ENCODE measurements around the gene KDM4C.

GRCh38 chr9:6911901-6912638 is 154.3 kb downstream of the KDM4C start:
- TF ChIP-seq, protein P1, sequence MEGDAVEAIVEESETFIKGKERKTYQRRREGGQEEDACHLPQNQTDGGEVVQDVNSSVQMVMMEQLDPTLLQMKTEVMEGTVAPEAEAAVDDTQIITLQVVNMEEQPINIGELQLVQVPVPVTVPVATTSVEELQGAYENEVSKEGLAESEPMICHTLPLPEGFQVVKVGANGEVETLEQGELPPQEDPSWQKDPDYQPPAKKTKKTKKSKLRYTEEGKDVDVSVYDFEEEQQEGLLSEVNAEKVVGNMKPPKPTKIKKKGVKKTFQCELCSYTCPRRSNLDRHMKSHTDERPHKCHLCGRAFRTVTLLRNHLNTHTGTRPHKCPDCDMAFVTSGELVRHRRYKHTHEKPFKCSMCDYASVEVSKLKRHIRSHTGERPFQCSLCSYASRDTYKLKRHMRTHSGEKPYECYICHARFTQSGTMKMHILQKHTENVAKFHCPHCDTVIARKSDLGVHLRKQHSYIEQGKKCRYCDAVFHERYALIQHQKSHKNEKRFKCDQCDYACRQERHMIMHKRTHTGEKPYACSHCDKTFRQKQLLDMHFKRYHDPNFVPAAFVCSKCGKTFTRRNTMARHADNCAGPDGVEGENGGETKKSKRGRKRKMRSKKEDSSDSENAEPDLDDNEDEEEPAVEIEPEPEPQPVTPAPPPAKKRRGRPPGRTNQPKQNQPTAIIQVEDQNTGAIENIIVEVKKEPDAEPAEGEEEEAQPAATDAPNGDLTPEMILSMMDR (IDR thresholded peaks at IDR 0.05), result no peak
- no peak for TF ChIP-seq POLR2A (IDR thresholded peaks at IDR 0.05)

Data from thyroid gland (tissue), 4 donors.